G401 (cell line): ENCODE data around the gene ZP2. TPM values are rescaled to one million over a fixed set of nuclear protein-coding genes. Genes with fewer than 3 reads are reported as not detected.
"Not testable (repeated sequence)": the region's sequence is repeated elsewhere in the genome, so short reads cannot be mapped to it uniquely, and the experiment has no call there.

Source experiments
- DNase-seq: peaks from one replicate; pipeline ENCODE4 v3.0.0-alpha.2; 2015; ENCODE audit warnings: low spot score
- in situ Hi-C: cut with HindIII; loops from 2 replicates; pipeline ENCODE4 v1.10.0; 2016; ENCODE audit warnings: low sequenced_read_pairs, mixed read lengths
- total RNA-seq: library from RNA; depleted of rRNA; stranded (reverse); fragments of >200 nt; shearing (Covaris generic); gene quantifications from 2 replicates; pipeline ENCODE4 v1.2.3, GENCODE V29; 2014; rRNA removed

Gene ZP2
- total RNA-seq, result not detected in 2 replicates

DNA sequence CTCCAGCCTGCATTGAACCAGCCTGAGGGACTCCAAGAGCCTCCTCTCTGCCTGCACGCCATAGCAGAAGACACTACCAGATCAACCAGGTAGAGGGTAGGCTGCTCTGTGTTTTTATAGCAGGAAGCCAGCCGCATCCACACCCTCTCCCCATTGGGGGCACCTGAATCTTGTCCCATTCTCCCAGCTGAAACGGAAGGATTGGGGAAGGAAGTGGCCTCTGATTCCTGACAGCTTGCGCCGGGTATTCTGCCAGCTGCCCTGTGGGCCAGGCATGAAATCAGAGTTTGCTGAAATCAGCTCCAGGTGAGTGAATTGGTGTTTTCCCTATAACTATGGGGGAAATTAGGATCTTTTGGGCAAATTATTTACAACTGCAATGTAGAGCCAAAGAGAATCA is at the start of gene ZP2:
TSS of gene ZP2 (minus strand) at position 89 of the 400 bp plus-strand sequence. CDS start at position 62, 27 bp downstream.
- in situ Hi-C loops, result no loop called here

DNA sequence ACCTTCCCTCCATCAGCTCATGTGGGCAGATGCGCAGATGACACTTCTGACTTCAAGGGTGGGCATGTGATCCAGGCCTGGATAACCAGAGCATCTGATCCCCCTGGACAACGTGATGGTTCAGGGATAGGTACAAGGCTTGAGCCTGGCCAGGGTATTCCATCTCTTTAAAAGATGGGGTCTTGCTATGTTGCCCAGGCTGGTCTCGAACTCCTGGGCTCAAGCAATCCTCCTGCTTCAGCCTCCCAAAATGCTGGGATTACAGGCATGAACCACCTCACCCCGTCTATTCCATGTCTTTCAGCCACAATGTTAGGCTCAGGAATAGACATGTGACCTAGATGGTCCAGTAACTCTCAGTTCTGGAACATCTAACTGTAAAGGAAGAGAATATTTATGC is 45.9 kb upstream of the ZP2 start:
- in situ Hi-C loops, result loop anchor here (5.0 kb wide), 1 partner anchor 35 kb away; no protein-coding TSS in a partner anchor

More for the DNA sequence above, at the start of gene ZP2:
- DNase-seq, result peak; percentile 91

DNA sequence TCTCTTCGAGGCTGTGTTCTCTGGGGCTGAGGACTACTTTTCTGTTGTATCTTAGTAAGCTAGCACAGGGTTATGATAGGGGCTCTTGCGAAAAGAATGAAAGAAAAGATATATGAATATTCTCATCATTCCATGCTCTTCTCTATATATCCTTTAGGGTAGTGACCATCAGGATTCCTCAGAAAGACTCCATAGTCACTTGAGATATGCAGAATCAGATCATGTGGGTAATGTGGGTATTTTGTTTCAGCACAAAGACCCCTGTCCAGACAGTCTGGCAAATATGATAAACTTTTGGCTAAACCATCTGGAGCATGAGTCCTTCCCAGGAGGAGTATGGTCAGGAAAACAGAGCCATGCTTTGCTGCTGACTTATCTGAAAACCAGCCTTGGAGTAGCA is 45.3 kb upstream of the ZP2 start:
- DNase-seq, result no peak
- in situ Hi-C loops, result loop anchor here (5.0 kb wide), 1 partner anchor 34 kb away; no protein-coding TSS in a partner anchor

More for the DNA sequence above, 45.9 kb upstream of the ZP2 start:
- DNase-seq, result no peak

DNA sequence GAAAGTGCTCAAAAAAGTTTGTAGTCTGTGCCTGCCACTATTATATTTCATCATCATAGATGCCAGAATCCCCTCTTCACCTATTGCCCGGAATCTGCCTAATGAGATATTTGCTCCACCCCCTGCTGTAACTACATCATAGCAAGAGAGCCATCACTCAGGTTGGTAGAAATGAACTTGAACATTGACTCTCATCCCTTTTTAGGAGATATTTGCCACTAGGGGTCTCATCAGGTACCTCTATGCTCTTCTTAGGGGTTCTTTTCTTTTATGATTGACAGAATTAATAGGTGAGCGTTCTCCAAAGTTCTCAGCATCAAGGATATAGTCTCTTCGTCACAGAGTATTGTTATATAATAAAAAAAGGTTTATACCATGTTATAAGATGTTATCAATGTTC is 42.1 kb upstream of the ZP2 start:
- in situ Hi-C loops, result no loop called here
- DNase-seq, result no peak

DNA sequence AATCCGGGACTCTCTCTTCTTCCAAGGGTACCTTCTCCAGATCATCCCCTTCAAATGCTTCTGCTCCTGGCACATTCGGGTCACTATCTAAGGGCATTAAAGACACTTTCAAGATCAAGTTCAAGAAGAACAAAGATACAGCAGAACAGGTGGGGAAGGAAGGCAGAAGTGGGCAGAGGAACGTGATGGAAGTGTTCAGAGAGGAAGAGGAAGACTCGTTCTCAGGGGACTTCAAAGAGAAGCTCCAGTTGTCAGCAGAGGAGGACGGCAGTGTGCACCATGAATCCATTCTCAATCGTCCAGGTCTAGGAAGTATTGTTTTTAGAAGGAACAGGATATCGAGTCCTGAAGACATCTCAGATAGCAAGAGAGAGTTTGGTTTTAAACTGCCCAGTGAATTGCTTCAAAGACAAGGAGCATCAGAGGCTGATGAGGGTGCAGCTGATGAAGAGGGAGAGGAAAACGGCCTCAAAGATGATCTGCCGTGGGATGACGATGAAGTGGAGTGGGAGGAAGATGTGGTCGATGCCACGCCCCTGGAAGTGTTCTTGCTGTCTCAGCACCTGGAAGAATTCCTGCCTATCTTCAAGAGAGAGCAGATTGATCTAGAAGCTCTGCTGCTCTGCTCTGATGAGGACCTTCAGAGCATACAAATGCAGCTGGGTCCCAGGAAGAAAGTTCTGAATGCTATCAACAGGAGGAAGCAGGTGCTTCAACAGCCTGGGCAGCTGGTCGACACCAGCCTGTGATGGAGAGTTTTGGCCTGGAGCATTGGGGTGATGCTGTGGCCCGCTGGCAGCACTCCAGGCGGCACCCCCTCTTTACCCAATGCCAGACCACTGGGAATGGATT is 38.9 kb upstream of the ZP2 start:
- no peak for DNase-seq
- in situ Hi-C loops, result no loop called here

DNA sequence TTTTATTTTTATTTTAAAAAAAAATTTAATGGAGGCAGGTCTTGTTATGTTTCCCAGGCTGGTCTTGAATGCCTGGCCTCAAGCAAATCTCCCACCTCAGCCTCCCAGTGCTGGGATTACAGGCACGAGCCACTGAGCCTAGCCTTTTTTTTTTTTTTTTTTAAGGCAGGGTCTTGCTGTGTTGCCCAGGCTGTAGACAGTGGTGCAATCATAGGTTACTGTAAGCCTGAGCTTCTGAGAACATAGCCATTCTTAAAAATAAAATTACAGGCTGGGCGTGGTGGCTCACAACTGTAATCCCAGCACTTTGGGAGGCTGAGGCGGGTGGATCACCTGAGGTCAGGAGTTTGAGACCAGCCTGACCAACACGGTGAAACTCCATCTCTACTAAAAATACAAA is 36.8 kb upstream of the ZP2 start:
- DNase-seq, in situ Hi-C loops: not testable (repeated sequence)

DNA sequence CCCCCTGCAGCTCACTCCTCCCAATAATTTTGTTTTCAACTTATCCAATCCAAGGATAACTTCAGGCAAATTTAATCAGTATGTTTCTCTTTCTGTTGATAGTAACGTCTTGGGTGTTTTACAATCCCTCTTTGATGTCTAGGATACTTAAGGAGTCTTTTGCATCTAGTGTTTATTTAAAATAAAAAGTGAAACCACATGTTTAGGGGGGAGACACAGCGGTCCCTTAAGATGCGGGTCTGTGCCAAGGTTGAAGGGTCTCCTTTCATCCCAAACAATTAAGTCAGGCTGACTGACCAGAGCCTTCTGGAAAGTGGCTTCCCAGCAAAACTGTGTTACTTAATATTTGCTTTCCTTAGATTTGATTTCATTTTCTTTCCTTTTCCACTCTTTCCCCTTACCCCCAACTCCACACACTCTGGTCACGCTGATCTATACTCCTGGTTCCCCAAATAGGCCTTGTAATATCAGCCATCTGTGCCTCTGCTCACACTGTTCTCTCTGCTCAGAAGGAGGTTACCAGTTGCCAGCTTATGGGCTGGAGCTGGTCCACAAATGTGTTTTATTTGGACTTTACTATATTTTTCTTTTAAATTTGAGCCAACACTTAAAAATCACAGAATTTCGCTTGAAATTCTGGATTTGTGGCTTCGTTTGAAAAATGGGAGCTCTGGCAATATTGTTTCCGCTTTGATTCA is 33.3 kb upstream of the ZP2 start:
- in situ Hi-C loops, result no loop called here
- peak; percentile 89 for DNase-seq

DNA sequence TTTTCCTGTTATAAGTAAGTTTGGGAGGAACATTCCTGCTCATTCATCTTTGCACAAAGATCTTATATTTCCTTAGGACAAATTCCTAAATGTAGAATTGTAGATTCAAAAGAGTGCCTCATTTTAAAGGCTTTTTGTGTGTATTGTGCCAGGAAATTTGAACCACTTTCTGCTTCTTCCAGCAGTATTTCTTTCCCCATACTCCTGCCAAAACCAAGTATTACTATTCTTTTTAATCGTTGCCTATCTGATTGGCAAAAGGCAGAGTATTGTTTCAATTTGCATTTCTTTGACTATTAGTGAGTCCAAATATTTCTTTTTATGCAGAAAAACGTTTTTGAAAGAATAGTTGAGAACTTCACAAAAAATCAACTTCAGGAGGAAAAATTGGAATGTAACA is 31.4 kb upstream of the ZP2 start:
- DNase-seq, result no peak
- in situ Hi-C loops, result no loop called here

DNA sequence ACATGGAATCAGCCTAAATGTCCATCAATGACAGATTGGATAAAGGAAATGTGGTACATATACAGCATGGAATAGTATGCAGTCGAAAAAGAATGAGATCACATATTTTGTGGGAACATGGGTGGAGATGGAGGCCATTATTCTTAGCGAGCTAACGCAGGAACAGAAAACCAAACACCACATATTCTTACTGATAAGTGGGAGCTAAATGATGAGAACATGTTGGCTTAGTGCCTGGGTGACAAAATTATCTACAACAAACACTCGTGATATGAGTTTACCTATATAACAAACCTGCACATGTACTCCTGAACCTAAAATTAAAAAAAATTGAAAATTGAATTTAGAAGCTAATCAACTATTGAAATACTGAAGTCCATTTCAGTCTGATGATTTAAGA is 28.3 kb upstream of the ZP2 start:
- in situ Hi-C loops, result no loop called here
- no peak for DNase-seq

DNA sequence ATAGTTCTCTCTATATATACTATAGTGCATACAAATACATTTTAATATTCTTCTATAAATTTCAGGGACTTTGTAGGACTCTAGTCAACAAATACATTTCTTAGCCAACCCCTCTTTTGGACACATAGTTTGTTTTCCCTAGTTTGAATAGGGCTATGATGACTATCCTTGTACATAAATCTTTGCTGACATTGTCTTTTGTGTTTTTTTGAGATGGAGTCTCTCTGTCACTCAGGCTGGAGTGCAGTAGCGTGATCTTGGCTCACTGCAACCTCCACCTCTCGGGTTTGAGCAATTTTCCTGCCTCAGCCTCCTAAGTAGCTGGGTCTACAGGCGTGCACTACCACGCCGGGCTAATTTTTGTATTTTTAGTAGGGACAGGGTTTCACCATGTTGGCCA is 25.5 kb upstream of the ZP2 start:
- DNase-seq, result no peak
- in situ Hi-C loops, result no loop called here

DNA sequence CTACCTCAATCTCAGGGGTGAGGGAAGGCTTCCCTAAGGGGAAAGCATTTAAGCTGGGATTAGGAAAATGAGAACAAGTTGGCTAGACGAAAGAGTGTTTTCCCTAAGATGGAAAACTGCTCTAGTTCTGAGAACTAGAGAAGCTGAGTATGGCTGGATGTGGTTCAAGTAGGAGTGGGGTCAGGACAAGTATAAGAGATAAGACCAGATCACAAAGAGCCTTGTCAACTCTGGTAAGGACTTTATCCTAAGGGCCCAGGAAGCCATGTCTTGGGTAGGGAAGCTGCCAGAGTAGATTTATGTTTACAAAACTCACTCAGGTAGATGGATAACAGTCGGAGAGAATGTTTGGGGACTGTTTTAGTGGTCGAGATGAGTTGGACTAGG is 23.8 kb upstream of the ZP2 start:
- in situ Hi-C loops, result no loop called here
- DNase-seq, result no peak

DNA sequence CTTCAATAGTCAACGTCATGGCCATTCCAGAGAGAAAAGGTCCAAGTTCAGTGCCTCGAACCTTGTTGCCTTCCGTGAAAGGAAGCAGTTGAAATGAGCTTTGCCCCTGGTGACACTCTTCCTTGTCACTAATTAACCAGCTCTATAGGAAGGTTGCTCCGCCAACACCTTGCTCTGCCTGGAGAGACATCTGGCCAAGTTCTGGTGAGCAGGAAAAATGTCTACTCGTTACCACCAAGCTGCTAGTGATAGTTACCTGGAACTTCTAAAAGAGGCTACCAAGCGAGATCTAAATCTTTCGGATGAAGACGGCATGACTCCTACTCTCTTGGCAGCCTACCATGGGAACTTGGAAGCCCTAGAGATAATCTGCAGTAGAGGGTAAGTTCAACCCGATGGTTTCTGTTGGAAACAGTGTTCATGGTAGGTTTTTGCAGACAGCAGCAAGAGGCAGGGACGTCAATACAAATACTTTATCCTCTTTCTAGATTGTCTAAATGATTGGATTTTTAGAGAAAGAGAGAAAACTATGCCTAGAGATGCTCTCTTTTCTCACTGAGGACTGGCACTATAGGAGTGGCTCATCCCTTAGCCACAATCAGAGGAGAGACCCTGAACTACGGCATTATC is 22.3 kb upstream of the ZP2 start, which contains the start of gene ANKS4B:
TSS of gene ANKS4B (plus strand) at position 179 of the 630 bp plus-strand sequence. CDS start at position 218, 39 bp downstream.
- in situ Hi-C loops, result no loop called here
- DNase-seq, result no peak

DNA sequence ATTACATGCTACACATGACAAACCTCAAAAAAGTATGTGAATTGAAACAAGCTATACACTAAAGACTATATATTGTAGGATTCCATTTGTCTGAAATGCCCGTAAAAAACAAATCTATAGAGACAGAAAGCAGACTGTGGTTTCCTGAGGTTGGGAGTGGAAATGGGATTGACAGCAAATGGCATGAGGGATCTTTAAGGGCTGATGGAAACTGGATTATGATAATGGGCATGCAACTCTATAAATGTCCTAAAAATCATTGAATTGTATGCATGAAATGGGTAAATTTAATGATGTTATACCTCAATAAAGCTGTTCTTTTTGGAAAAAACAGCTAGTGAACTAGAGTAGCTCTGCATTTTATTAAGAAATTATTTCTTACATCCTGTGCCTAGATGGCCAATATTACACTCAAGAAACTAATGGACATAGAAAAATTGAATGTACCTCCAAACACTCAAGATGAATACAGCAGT is 21.7 kb upstream of the ZP2 start:
- in situ Hi-C loops, result no loop called here

DNA sequence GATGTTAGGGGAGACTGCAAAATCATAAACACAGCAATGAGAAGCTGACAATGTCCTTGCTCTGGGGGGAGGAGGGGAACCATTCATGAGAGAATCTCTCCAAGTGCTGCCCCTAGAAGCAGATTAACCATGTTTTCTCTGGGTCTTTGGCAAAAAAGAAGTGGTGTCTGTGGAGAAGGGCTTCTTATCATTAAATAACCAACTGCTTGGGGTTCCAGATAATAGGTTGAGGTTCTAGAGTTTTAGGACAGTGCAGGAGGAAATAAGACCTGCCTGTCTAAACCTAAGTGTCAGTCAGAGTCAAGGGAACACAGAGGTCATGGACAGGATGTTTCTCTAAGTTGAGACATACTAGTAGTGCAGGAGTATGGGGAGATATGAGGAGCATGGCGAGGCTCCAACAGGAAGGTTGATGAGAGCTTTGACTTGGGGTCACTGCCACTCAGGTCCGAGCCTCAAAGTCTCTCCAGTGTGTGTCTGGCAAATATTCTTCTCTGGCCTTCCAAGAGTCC is 17.0 kb upstream of the ZP2 start:
- in situ Hi-C loops, result no loop called here
- DNase-seq, result no peak

More for the DNA sequence above, 21.7 kb upstream of the ZP2 start:
- DNase-seq, result no peak

DNA sequence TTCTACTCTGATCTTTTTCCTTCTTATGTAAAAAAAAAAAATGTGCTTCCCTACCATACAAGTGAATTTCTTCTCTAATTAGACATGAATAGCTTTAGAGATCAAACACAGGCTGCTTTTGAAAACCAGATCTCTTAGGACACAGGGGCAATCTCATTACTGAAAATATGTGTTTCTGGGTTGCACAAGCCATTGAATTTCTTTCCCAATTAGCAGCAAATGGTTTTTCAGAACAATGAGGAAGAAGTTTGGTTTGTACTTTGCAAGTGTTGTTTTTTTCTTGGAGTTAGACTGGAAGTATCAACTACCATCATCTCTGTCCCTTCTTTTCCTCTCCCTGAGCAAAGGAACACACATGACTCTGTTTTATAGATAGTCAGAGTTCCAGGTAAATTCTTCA is 16.5 kb upstream of the ZP2 start:
- in situ Hi-C loops, result no loop called here
- DNase-seq, result no peak

DNA sequence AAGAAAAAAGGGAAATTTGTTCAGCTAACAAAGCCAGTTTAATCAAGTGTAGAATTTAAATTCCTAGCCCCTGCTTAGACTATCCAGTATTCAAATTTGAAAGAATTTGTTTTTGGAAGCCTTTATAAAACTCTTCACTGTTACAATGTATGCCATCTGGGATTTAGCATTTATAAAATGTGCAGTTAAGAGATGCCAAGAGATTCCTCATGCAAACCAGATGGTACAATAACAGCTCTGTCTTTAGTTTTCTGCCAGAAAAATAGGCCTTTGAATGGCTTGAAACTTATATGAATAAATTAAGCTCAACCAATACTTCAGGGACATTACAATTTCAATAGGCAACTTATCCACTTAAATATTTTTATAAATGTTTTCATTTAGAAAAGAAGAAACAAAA is 15.4 kb upstream of the ZP2 start:
- in situ Hi-C loops, result no loop called here
- DNase-seq, result peak; percentile 93

DNA sequence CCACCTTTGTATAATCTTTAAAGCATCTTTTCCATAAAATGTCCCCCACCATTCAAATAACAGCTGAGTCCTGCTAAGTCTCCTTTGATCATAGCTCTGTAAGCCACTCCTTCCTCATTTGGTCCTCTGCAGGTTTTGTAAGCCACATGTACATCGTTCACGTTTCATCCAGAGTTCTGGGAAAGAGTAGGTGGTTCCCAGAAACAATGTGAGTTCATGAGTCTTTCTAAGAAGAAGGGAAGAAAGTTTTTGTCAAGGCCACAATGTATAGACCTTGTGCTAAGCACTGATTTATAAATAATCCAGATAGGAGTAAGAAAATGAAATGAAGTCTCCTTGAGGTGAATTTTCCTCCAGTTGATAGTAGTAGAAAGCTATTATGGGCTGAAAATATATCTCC is 13.4 kb upstream of the ZP2 start:
- no peak for DNase-seq
- in situ Hi-C loops, result loop anchor here (5.0 kb wide), 1 partner anchor 33 kb away; no protein-coding TSS in a partner anchor

DNA sequence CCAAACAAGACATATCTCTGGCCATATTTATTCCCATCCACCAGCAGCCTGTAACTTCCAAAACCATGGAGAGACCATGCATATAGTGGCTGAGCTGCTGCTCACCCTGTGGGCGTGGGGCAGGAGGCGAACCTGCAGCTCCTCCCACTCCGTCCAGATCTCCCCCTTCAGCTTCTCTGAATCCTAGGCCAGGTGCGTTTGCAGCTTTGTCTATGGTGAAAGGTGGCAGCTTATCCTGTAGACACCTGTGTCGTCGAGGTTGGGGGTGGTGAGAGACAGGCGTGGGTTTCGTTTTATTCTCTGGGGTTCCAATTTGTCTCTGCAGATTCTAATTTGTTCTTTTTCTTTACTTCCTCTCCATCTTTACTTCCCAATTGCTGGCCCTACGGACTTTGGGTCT is 12.4 kb upstream of the ZP2 start:
- DNase-seq, result no peak
- in situ Hi-C loops, result loop anchor here (5.0 kb wide), 1 partner anchor 34 kb away; no protein-coding TSS in a partner anchor
